GM19035 (cell line): ENCODE measurements around the gene GTSF1L.
A peak's percentile ranks its signal among the peaks of the same experiment; 100 is the strongest.
"Not testable (repeated sequence)": the region's sequence is repeated elsewhere in the genome, so short reads cannot be mapped to it uniquely, and the experiment has no call there.

Experiments
- ATAC-seq: cut with Tn5 transposase; IDR thresholded peaks from one replicate; pipeline ENCODE4 v1.9.1; 2021; ENCODE audit not compliant: unreplicated experiment

The GTSF1L gene

GRCh38 chr20:43726811-43727338, at the start of gene GTSF1L:
Gene GTSF1L, minus strand, starts transcription at chr20:43727002. Its CDS starts 308 bp downstream, at chr20:43726694.
- no peak for ATAC-seq

DNA sequence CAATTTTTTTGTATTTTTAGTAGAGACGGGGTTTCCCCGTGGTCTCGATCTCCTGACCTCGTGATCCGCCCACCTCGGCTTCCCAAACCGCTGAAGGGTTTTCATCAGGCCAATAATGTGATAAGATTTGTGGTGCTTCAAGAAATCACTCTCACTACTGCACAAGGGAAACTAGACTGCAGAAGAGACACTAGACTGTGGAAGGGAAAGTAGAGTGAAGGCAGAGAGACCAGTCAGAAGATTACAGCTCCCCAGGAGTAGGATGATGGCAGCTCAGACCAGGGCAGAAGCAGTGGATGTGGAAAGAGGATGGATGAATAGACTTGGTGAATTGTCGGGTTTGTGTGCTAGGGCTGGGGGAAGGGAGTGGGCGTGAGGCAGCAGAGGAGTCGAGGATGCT, 48.0 kb upstream of the GTSF1L start:
- ATAC-seq = no peak

DNA sequence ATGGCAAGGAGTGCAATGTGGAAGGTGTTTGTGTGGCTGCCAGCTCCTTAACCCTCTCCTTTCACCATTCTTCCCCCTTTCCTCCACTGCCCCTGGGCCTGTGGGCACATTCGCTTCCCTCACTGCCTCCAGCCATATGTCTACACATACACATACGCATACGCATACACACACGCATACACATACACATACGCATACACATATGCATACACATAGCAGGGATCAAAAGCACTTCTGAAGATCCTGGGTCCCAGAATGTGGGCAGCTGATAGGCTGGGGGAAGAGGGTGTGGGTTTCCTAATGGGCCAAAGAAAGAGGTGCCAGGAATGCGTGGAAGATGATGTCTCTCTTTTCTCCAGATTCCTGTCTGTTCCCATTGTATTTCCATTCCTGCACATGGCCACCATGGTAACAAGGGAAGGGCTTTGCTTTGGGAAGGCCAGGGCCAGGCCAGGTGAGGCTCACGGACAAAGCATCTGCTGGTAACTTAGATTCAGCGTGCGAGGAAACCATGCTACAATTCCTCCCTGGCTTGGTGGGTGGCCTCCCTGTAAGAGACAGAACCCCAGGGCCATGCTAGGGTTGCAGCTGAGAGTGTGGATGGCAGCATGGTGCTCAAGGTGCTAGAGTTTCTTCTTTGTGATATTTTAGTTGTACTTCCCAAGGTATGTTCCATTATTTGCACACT, 44.8 kb upstream of the GTSF1L start:
- no peak for ATAC-seq

GRCh38 chr20:43770342-43770741, 43.5 kb upstream of the GTSF1L start:
- no peak for ATAC-seq

DNA sequence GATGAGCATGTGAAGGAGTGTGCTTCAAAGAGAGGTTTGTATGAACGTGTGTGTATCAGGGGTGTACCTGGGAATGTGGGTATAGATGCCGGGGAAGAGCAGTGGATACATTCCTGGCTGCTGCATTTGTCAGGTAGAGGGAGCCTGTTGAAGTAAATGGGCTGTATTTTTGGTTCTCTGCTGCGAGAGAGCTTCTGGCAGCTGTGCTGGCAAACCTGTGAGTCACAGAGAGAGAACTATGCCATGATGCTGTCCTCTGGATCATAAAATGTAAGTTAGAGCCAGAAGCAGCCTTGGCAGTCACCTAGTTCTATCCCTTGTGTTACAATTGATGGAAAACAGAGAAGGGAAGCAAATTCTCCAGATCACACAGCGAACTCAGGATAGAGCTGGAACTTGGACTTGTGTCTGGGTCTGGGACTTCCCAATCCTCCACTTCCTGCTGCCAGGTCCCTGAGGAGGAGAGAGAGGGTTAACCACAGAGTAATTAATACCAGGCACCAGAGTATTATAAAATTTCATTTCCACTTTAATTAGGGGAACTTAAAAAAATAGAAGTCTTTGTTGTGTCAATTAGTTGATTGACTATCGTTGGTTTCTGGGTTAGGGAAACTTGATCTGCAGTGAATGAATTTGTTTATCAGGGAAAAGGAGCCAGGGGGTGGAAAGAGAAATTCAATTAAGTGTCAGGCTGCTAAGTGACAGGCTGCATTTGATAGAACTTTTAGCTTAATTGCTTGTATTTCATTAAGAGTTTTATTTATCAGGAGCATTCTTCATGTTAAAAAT, 41.1 kb upstream of the GTSF1L start:
- no peak for ATAC-seq

GRCh38 chr20:43766917-43767316, 40.1 kb upstream of the GTSF1L start:
- ATAC-seq = no peak

- no peak for ATAC-seq
These were observed 39.6 kb upstream of the GTSF1L start for GRCh38 chr20:43766385-43766784.

DNA sequence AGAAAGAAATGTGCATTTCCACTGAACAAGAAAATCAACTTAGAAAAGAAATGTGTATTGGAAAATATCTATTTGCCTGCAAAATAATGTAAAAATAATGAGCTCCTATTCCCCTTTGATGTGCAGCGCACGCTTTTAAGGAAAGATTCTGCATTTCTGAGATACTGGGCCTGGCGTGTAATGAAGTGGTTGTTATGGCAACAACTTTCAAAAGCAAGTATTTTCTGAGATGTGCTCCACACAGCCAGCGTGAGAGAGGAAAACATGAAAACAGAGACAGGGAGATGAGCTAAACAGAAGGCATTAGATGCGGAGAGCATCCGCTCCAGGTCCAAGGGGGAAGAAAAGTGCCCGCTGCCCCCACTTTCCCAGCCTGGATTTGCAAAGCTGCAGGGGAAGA, 39.1 kb upstream of the GTSF1L start:
- ATAC-seq = no peak

DNA sequence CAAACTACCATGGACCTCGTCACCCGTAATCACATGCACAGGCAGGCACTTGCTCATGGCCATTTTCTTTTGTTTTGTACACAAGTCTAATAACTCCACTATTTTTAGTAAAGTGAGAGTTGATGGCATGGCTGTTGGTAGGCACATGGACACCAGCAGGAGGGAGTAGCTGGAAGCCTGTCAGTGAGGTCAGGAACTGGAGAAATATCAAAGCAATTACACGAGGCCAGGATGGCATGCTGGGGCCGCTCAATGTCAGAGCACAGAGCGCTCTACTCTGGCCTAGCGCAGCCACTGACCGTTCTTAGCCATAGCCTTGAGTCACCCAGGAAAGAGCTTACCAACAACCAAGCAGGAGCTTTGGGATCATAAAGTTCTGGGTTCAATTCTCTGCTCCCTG, 36.1 kb upstream of the GTSF1L start:
- no peak for ATAC-seq

- ATAC-seq = no peak
These were observed 34.9 kb upstream of the GTSF1L start for GRCh38 chr20:43761386-43762340.

GRCh38 chr20:43757888-43758287, 31.1 kb upstream of the GTSF1L start:
- not testable (repeated sequence) for ATAC-seq

DNA sequence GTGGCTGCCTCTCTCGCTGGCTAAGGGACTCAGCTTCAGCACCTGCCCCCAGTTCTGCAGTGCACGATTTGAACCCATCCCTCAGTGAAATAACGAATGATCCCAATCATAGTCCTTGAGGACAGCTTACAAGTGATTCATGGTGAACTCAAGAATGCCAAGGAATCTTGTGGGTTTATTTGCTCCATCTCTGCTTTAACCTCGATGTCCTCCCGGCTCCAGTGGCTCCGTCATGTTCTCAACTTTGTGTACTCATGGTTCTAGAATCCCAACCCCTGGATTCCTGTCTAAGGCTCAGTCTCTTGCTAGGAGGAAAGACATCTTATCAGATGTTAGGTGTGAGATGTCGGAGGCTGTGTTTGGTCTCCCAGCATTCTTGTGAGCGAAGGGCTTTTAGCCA, 29.0 kb upstream of the GTSF1L start:
- ATAC-seq = no peak

DNA sequence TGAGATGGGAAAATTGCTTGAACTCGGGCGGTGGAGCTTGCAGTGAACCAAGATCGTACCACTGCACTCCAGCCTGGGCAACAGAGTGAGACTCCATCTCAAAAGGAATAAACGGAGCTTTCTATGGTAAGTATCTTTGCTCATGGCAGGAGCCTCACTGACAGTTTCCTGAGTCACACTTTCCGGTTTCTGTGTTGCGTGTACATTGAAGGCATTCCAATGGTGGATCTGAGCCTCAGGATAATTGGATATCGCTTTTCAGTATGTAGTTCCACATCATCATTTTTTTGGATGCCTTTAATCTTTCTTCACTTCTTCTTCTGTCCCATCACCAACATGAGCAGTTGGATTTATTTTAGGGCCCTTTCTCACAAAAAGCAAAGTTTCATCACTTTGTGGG, 28.6 kb upstream of the GTSF1L start:
- ATAC-seq = no peak

DNA sequence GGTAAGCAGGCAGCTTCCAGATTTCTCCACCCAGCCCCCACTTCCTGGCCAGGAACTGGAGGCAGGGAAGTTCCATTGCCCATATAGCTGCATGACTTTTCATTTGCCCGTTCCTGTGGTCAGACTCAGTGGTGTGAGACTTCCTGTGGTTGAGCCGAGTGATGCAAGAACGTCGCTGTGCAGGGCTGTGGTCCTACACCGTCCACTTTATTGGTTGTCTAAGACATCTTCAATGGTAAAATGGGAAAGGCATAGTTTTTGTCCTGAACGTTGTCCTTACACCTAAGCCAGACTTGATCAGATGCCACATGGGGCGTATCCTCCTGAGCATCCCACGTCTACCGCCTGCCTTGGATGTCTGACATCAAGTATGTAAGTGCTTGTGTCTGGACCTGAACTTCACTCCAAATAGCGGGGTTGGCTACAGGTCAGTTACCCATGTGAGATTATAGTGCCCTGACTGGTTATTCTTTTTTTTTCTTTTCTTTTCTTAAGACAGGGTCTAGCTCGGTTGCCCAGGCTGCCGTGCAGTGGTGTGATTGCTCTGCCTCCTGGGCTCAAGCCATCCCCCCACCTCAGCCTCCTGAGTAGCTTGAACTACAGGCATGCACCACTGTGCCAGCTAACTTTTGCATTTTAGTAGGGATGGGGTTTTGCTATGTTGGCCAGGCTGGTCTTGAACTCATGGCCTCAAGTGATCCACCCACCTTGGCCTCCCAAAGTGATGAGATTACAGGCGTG, 25.9 kb upstream of the GTSF1L start:
- peak; percentile 47 for ATAC-seq

- no peak for ATAC-seq
These were observed 25.2 kb upstream of the GTSF1L start for GRCh38 chr20:43752051-43752360.

- peak; percentile 81 for ATAC-seq
These were observed 24.6 kb upstream of the GTSF1L start for GRCh38 chr20:43751167-43752050.

GRCh38 chr20:43750774-43751166, 24.0 kb upstream of the GTSF1L start:
- ATAC-seq = no peak

GRCh38 chr20:43749734-43750294, 23.0 kb upstream of the GTSF1L start:
- ATAC-seq = no peak

DNA sequence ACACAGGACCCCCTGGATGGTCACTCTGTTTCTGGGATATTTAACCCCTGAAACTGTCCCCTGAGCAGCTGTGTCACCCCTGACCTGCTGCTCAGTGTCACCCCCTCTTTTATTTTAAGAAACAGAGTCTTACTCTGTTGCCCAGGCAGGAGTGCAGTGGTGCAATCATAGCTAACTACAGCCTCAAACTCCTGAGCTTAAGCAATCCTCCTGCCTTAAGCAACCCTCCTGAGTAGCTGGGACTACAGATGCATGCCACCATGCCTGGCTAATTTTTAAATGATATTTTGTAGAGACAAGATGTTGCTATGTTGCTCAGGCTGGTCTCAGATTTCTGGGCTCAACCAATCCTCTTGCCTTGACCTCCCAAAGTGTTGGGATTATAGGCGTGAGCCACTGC, 21.5 kb upstream of the GTSF1L start:
- no peak for ATAC-seq
